ENCODE data around the gene CDH13.

Gene CDH13

GRCh38 chr16:83831456-83831987, 1204.8 kb downstream of the CDH13 start:
- Histone ChIP-seq H4K20me1 (no peaks in the 10 kb centered on the region), H3K4me3 (no peak overlapping the region), H3K4me1 (peaks cover 24 to 39% (median 35%) of the 10 kb centered on the region in 10 experiments), H3K9me3 (replicated peaks in 1 of 11) (peaks cover 0 to 17% (median 9%) of the 10 kb centered on the region in 11 experiments; a peak in 12 of 22 replicates), H3K27ac (no peak overlapping the region), H3K9ac (no peak overlapping the region), H3K36me3 (no peaks in the 10 kb centered on the region), H3K27me3 (no peaks in the 10 kb centered on the region), H3K4me2 (no peak overlapping the region)
- no peak for TF ChIP-seq Cebpa-rat (IDR thresholded peaks at IDR 0.05)

DNA sequence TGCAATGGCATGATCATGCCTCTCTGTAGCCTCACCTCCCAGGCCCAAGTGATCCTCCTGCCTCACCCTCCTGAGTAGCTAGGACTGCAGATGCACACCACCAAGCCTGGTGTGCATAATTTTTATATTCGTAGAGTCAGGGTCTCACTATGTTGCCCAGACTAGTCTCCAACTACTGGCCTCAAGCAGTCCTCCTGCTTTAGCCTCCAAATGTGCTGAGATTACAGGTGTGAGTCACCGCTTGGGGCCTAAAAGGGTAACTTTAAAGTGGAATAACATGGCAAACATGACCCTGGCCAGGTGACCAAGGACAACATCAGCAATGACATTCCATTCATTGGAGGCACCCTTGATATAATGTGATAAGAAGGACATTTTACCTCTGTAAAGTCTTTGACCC, 1207.2 kb downstream of the CDH13 start:
- peaks cover 0 to 20% (median 9%) of the 10 kb centered on the region in 11 experiments; a peak in 12 of 22 replicates for H3K9me3 ChIP-seq (replicated peaks in 1 of 11)
- peak overlapping the region in 8 of 11 experiments; percentile 16 to 85 (median 73); a peak in 13 of 22 replicates for H3K4me2 ChIP-seq
- no peak overlapping the region for H3K9ac ChIP-seq
- H3K4me3 ChIP-seq: no peak overlapping the region
- H3K27me3 ChIP-seq: no peaks in the 10 kb centered on the region
- H3K27ac ChIP-seq: no peak overlapping the region; a peak in 1 of 22 replicates
- no peaks in the 10 kb centered on the region for H3K36me3 ChIP-seq
- TF ChIP-seq Cebpa-rat (IDR thresholded peaks at IDR 0.05): no peak
- peaks cover 28 to 40% (median 38%) of the 10 kb centered on the region in 10 experiments for H3K4me1 ChIP-seq
- H4K20me1 ChIP-seq: no peaks in the 10 kb centered on the region

- TF ChIP-seq Cebpa-rat (IDR thresholded peaks at IDR 0.05): no peak
- H3K9me3 ChIP-seq (replicated peaks in 1 of 11): peaks cover 0 to 28% (median 9%) of the 10 kb centered on the region in 11 experiments; a peak in 12 of 22 replicates
- H3K4me1 ChIP-seq: peaks cover 28 to 40% (median 38%) of the 10 kb centered on the region in 10 experiments
- H3K4me2 ChIP-seq: peak overlapping the region; percentile 54 to 85 (median 73)
- peak overlapping the region in 3 of 11 experiments; percentile 38 to 59 (median 58); a peak in 6 of 22 replicates for H3K9ac ChIP-seq
- no peaks in the 10 kb centered on the region for H4K20me1 ChIP-seq
- peak overlapping the region in 4 of 10 experiments; percentile 9 to 47 (median 20); a peak in 3 of 20 replicates for H3K4me3 ChIP-seq
- H3K36me3 ChIP-seq: no peaks in the 10 kb centered on the region
- H3K27ac ChIP-seq: peak overlapping the region in 9 of 11 experiments; percentile 19 to 78 (median 64); a peak in 18 of 22 replicates
- no peaks in the 10 kb centered on the region for H3K27me3 ChIP-seq
These were observed 1209.1 kb downstream of the CDH13 start for GRCh38 chr16:83835586-83836566.

DNA sequence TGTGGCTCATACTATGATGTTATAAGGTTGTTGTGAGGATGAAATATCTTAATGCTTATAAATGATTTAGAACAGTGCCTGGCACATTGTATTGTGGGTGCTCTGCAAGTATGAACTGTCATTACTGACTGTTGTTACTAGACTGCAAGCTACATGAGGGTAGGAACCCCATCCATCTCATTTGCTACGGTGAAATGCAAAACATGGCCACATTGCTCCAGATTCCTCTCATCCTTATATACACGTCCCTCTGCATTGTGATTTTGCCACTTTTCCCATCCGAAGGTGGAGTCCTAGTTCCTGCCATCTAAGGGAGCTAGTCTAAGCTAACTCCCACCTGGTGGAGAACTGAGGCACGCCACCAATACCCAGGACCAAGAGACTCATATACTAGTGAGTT, 1210.8 kb downstream of the CDH13 start:
- Histone ChIP-seq H3K36me3 (no peaks in the 10 kb centered on the region), H3K27me3 (no peaks in the 10 kb centered on the region), H3K9ac (no peak overlapping the region), H3K9me3 (replicated peaks in 1 of 11) (peaks cover 0 to 27% (median 9%) of the 10 kb centered on the region in 11 experiments; a peak in 12 of 22 replicates), H3K4me3 (no peak overlapping the region), H3K27ac (no peak overlapping the region), H4K20me1 (no peaks in the 10 kb centered on the region), H3K4me1 (peaks cover 28 to 50% (median 46%) of the 10 kb centered on the region in 10 experiments), H3K4me2 (no peak overlapping the region)
- no peak for TF ChIP-seq Cebpa-rat (IDR thresholded peaks at IDR 0.05)

GRCh38 chr16:83838151-83838550, 1211.4 kb downstream of the CDH13 start:
- Histone ChIP-seq H3K9ac (no peak overlapping the region), H3K4me2 (no peak overlapping the region), H3K4me3 (no peak overlapping the region), H3K4me1 (peaks cover 31 to 54% (median 51%) of the 10 kb centered on the region in 10 experiments), H3K36me3 (no peaks in the 10 kb centered on the region), H3K27me3 (no peaks in the 10 kb centered on the region), H4K20me1 (no peaks in the 10 kb centered on the region), H3K27ac (no peak overlapping the region), H3K9me3 (replicated peaks in 1 of 11) (peaks cover 0 to 21% (median 6%) of the 10 kb centered on the region in 11 experiments; a peak in 11 of 22 replicates)
- TF ChIP-seq Cebpa-rat (IDR thresholded peaks at IDR 0.05): no peak

GRCh38 chr16:83839561-83839960, 1212.8 kb downstream of the CDH13 start:
- Histone ChIP-seq H3K9ac (no peak overlapping the region), H3K4me1 (peaks cover 41 to 53% (median 51%) of the 10 kb centered on the region in 10 experiments), H3K27ac (no peak overlapping the region), H4K20me1 (no peaks in the 10 kb centered on the region), H3K4me3 (no peak overlapping the region), H3K36me3 (no peaks in the 10 kb centered on the region), H3K4me2 (no peak overlapping the region), H3K9me3 (replicated peaks in 1 of 11) (peaks cover 0 to 16% (median 0%) of the 10 kb centered on the region in 11 experiments; a peak in 2 of 22 replicates), H3K27me3 (no peaks in the 10 kb centered on the region)
- no peak for TF ChIP-seq Cebpa-rat (IDR thresholded peaks at IDR 0.05)

- Histone ChIP-seq H3K27me3 (no peaks in the 10 kb centered on the region), H3K4me3 (no peak overlapping the region), H3K27ac (no peak overlapping the region), H4K20me1 (no peaks in the 10 kb centered on the region), H3K4me1 (peaks cover 37 to 53% (median 50%) of the 10 kb centered on the region in 10 experiments), H3K36me3 (no peaks in the 10 kb centered on the region), H3K9ac (no peak overlapping the region), H3K4me2 (no peak overlapping the region), H3K9me3 (replicated peaks in 1 of 11) (peaks cover 0 to 16% (median 0%) of the 10 kb centered on the region in 11 experiments; a peak in 2 of 22 replicates)
- TF ChIP-seq Cebpa-rat (IDR thresholded peaks at IDR 0.05): no peak
These were observed 1213.4 kb downstream of the CDH13 start for GRCh38 chr16:83840060-83840617.

DNA sequence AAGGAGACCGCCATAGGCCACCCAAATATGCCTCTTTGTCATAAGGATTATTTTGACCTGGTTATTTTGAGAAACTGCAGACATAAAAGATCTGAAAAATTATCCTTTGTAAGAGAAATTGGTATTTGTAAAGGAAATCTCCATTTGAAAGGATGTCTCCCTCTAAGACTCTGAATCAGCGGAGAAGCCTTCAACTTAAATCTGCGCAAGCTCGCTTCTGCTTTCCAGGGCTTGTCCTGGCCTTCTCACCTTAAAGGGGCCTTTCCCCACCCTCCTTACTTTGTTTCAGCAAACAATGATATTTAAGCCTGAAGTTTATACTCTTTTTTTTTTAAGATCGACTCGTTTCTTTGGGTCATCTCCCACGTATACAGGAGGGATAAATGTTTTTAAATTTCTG, 1215.5 kb downstream of the CDH13 start:
- no peaks in the 10 kb centered on the region for H3K27me3 ChIP-seq
- no peak for TF ChIP-seq Cebpa-rat (IDR thresholded peaks at IDR 0.05)
- H4K20me1 ChIP-seq: no peaks in the 10 kb centered on the region
- H3K9ac ChIP-seq: peak overlapping the region in 4 of 11 experiments; percentile 11 to 35 (median 19); a peak in 3 of 22 replicates
- peaks cover 20 to 43% (median 34%) of the 10 kb centered on the region in 10 experiments for H3K4me1 ChIP-seq
- no peak overlapping the region for H3K4me3 ChIP-seq
- peaks cover 0 to 15% (median 0%) of the 10 kb centered on the region in 11 experiments; a peak in 2 of 22 replicates for H3K9me3 ChIP-seq (replicated peaks in 1 of 11)
- H3K4me2 ChIP-seq: peak overlapping the region in 8 of 11 experiments; percentile 60 to 93 (median 79); a peak in 16 of 22 replicates
- H3K36me3 ChIP-seq: no peaks in the 10 kb centered on the region
- H3K27ac ChIP-seq: peak overlapping the region in 7 of 11 experiments; percentile 31 to 73 (median 58); a peak in 13 of 22 replicates

Measured in BLaER1 treated with 17β-estradiol and CSF1 and Interleukin-3, amounts not matched to agents 10 nM and 100 nM (cell line).